OCI-LY3 (cell line): ENCODE data around the gene ZNF747.

Source experiments
- H2AFZ ChIP-seq: fragments of 200-600, 300-600 bp; shearing (Covaris generic); 2 replicates; pipeline ENCODE4 v1.6.0; 2014; ENCODE audit warnings: antibody characterized with exemption, low read depth, low read length
- H3K27ac ChIP-seq: fragments of 200-600, 300-600 bp; sonication (generic); 2 replicates; pipeline ENCODE4 v1.5.1; 2014; ENCODE audit warnings: mild to moderate bottlenecking, low read length, moderate library complexity, mixed read lengths
- H3K27me3 ChIP-seq: fragments of 200-600, 300-600 bp; sonication (generic); 2 replicates; pipeline ENCODE4 v1.6.1; 2014; ENCODE audit warnings: low read depth, low read length, mixed read lengths
- H3K36me3 ChIP-seq: fragments of 200-600, 300-600 bp; sonication (generic); replicated peaks from 2 replicates; pipeline ENCODE3; 2014; ENCODE audit warnings: low read depth, low read length, mixed read lengths
- H3K4me1 ChIP-seq: fragments of 300-600, 200-600 bp; sonication (generic); 2 replicates; pipeline ENCODE4 v1.6.1; 2014; ENCODE audit warnings: low read length, mixed read lengths
- H3K4me2 ChIP-seq: fragments of 200-600, 300-600 bp; sonication (generic); 2 replicates; pipeline ENCODE4 v1.6.1; 2014; ENCODE audit warnings: low read length, mixed read lengths
- H3K4me3 ChIP-seq: fragments of 300-600, 200-600 bp; sonication (generic); 2 replicates; pipeline ENCODE4 v1.5.1; 2014; ENCODE audit warnings: antibody characterized with exemption, mild to moderate bottlenecking, low read length, moderate library complexity
- H3K79me2 ChIP-seq: fragments of 300-600, 200-600 bp; shearing (Covaris generic); 2 replicates; pipeline ENCODE4 v1.6.1; 2014; ENCODE audit warnings: mild to moderate bottlenecking, low read length, mixed read lengths
- H3K9ac ChIP-seq: fragments of 300-600, 200-600 bp; shearing (Covaris generic); 2 replicates; pipeline ENCODE4 v1.6.0; 2014; ENCODE audit warnings: mild to moderate bottlenecking, low read length, moderate library complexity
- H3K9me3 ChIP-seq: fragments of 200-600, 300-600 bp; shearing (Covaris generic); 2 replicates; pipeline ENCODE4 v1.6.1; 2014; ENCODE audit warnings: low read length, mixed read lengths; ENCODE audit not compliant: insufficient read depth
- H4K20me1 ChIP-seq: fragments of 200-600, 300-600 bp; sonication (generic); 2 replicates; pipeline ENCODE4 v1.6.1; 2016; ENCODE audit warnings: low read length, mixed read lengths; ENCODE audit not compliant: insufficient read depth
- CTCF ChIP-seq: fragments of 200-600, 300-600 bp; sonication (generic); IDR thresholded peaks from 2 replicates; pipeline ENCODE4 v1.5.1; 2014; ENCODE audit warnings: antibody characterized with exemption, low read length, low read depth
- EZH2phosphoT487 ChIP-seq: fragments of 200-600 bp; shearing (Covaris generic); IDR thresholded peaks from 2 replicates; pipeline ENCODE4 v1.6.1; 2018; ENCODE audit warnings: antibody characterized with exemption, mixed run types, low read depth

ZNF747 gene

GRCh38 chr16:30571445-30572322 is 37.0 kb upstream of the ZNF747 start, which contains the start of gene ZNF688:
TSS of gene ZNF688 (minus strand) at chr16:30571714. CDS start at chr16:30571629, 85 bp downstream.
- peak within 1 kb of the TSS; percentile 97 for H3K9ac ChIP-seq
- no peaks in the 10 kb centered on the region for H3K27me3 ChIP-seq
- H3K79me2 ChIP-seq, result 0 out of 2 replicates have a peak, but pooled peaks cover 5% of the 10 kb centered on the region
- peak within 1 kb of the TSS; percentile 86 for H3K4me3 ChIP-seq
- H3K4me2 ChIP-seq, result peak within 1 kb of the TSS; percentile 98
- no peaks in the 10 kb centered on the region for H4K20me1 ChIP-seq
- no peaks in the 10 kb centered on the region for H3K9me3 ChIP-seq
- peaks cover 22% of the 10 kb centered on the region; the same call in 1 of the 2 replicates for H3K4me1 ChIP-seq
- no peaks in the 10 kb centered on the region for H3K36me3 ChIP-seq
- peak within 1 kb of the TSS; percentile 83 for H2AFZ ChIP-seq
- TF ChIP-seq EZH2phosphoT487 (no peak), CTCF (no peak)
- H3K27ac ChIP-seq, result peak within 1 kb of the TSS; percentile 82

GRCh38 chr16:30570636-30571444 is 36.2 kb upstream of the ZNF747 start:
- Histone ChIP-seq H3K36me3 (no peaks in the 10 kb centered on the region), H3K4me3 (peak overlapping the region; percentile 86), H3K9me3 (no peaks in the 10 kb centered on the region), H4K20me1 (no peaks in the 10 kb centered on the region), H2AFZ (peak overlapping the region; percentile 83), H3K4me1 (peaks cover 22% of the 10 kb centered on the region; the same call in 1 of the 2 replicates), H3K9ac (peak overlapping the region; percentile 97), H3K4me2 (peak overlapping the region; percentile 98), H3K79me2 (0 out of 2 replicates have a peak, but pooled peaks cover 5% of the 10 kb centered on the region), H3K27me3 (no peaks in the 10 kb centered on the region), H3K27ac (peak overlapping the region; percentile 82)
- no peak for TF ChIP-seq EZH2phosphoT487
- TF ChIP-seq CTCF, result no peak

GRCh38 chr16:30569746-30570635 is 35.3 kb upstream of the ZNF747 start:
- no peak overlapping the region for H3K4me3 ChIP-seq
- H3K36me3 ChIP-seq, result no peaks in the 10 kb centered on the region
- H3K9ac ChIP-seq, result no peak overlapping the region
- 0 out of 2 replicates have a peak, but pooled peaks cover 5% of the 10 kb centered on the region for H3K79me2 ChIP-seq
- TF ChIP-seq EZH2phosphoT487 (no peak), CTCF (no peak)
- no peak overlapping the region for H3K27ac ChIP-seq
- no peaks in the 10 kb centered on the region for H4K20me1 ChIP-seq
- no peak overlapping the region for H3K4me2 ChIP-seq
- no peaks in the 10 kb centered on the region for H3K9me3 ChIP-seq
- no peaks in the 10 kb centered on the region for H3K27me3 ChIP-seq
- H2AFZ ChIP-seq, result no peak overlapping the region
- H3K4me1 ChIP-seq, result peaks cover 22% of the 10 kb centered on the region; the same call in 1 of the 2 replicates
